K562 (cell line): Measurements from ENCODE around the gene COA7. TPM values are rescaled to one million over a fixed set of nuclear protein-coding genes. Genes with fewer than 3 reads are reported as not detected.

Source experiments
- KDM5B ChIP-seq: fragments of 200-600 bp; sonication (generic); IDR thresholded peaks from 2 replicates; pipeline ENCODE4 v1.6.1; 2012; ENCODE audit warnings: low read depth, mild to moderate bottlenecking, moderate library complexity, low read length, control low read depth, inconsistent platforms; ENCODE audit not compliant: insufficient replicate concordance
- MCM7 ChIP-seq, 2 experiments: fragments of 450-650 bp; IDR thresholded peaks; 2 replicates each; pipeline ENCODE4 v1.6.1; 2016 to 2018
- MGA ChIP-seq: fragments of 450-650 bp; IDR thresholded peaks from 2 replicates; pipeline ENCODE4 v1.6.1; 2016; ENCODE audit warnings: mild to moderate bottlenecking, moderate library complexity
- NFE2 ChIP-seq: IDR thresholded peaks from 2 replicates; pipeline ENCODE4 v1.6.1; 2014; ENCODE audit warnings: antibody characterized with exemption, low read depth
- PHB ChIP-seq: fragments of 250-450 bp; sonication (Bioruptor Pico); IDR thresholded peaks from 2 replicates; pipeline ENCODE4 v1.5.0; 2021
- PHF21A ChIP-seq: fragments of 450-650 bp; IDR thresholded peaks from 2 replicates; pipeline ENCODE4 v1.6.1; 2017; ENCODE audit warnings: low read depth, borderline replicate concordance
- ZBTB7A ChIP-seq: IDR thresholded peaks from 2 replicates; pipeline ENCODE4 v1.6.1; 2011; ENCODE audit warnings: low read depth, mild to moderate bottlenecking, low read length, moderate library complexity, borderline replicate concordance; ENCODE audit not compliant: control insufficient read depth
- ZKSCAN8 ChIP-seq: fragments of 200-800 bp; sonication (Bioruptor generic); IDR thresholded peaks from 2 replicates; pipeline ENCODE4 v1.6.1; 2016; ENCODE audit warnings: missing genetic modification characterization, missing compliant biosample characterization
- ZNF217 ChIP-seq: sonication (generic); formaldehyde crosslinking; IDR thresholded peaks from 2 replicates; pipeline ENCODE4 v1.8.0; 2022; ENCODE audit warnings: mild to moderate bottlenecking, missing genetic modification reagents
- ZNF239 ChIP-seq: fragments of 250-450 bp; sonication (Bioruptor Pico); IDR thresholded peaks from 2 replicates; pipeline ENCODE4 v1.4.0; 2020; ENCODE audit warnings: mild to moderate bottlenecking
- ZNF507 ChIP-seq: conservative IDR thresholded peaks from 2 replicates; pipeline ENCODE4 v1.6.1; 2017; ENCODE audit warnings: missing genetic modification characterization, missing compliant biosample characterization
- polyA plus RNA-seq, 8 experiments: library from polyadenylated mRNA; depleted of rRNA in 4 of 8; stranded (reverse) in 5 of 8; unstranded in 3 of 8; fragments of >200 nt; fragmentation: Nextera tagmentation in 2 of 8; fragmentation: Illumina TruSeq in 1 of 8; extraction: Ambion mirVana in 2 of 8; extraction: Trizol in 1 of 8; gene quantifications; 2 replicates each; pipeline versions ENCODE4 v1.2.1 to v1.2.3, GENCODE V29; 2011 to 2014; ENCODE audit warnings: inconsistent platforms in 1 of 8, missing spikeins in 1 of 8
- total RNA-seq, 7 experiments: library from RNA; depleted of rRNA in 6 of 7; stranded (reverse); fragments of >200 nt in 6 of 7; fragmentation: Illumina TruSeq in 2 of 7; extraction: Trizol in 2 of 7; gene quantifications; 2 replicates each; pipeline versions ENCODE4 v1.2.1 to v1.2.3, GENCODE V29; 2011 to 2021; ENCODE audit warnings: low replicate concordance in 1 of 7
- TF ChIP-seq, protein P1 (sequence below), 2 experiments: fragments of 450-650 bp; IDR thresholded peaks; 2 replicates each; pipeline ENCODE4 v1.6.1; 2018; ENCODE audit warnings: mild to moderate bottlenecking in 2 of 2, low read depth in 1 of 2; ENCODE audit not compliant: partially characterized antibody in 2 of 2

The COA7 gene
- total and polyA plus RNA-seq, 9 of the 15 experiments (the other 6 are each of a cell fraction or from before 2014, with no cell fraction given) = 19.4 to 82.8 (median 51.0) TPM

- TF ChIP-seq MGA = peak; percentile 100
- no peak; the same call in 1 of the 2 replicates for TF ChIP-seq ZBTB7A
- no peak for TF ChIP-seq ZNF239 (CRISPR knock-in tag)
- TF ChIP-seq, protein P1, sequence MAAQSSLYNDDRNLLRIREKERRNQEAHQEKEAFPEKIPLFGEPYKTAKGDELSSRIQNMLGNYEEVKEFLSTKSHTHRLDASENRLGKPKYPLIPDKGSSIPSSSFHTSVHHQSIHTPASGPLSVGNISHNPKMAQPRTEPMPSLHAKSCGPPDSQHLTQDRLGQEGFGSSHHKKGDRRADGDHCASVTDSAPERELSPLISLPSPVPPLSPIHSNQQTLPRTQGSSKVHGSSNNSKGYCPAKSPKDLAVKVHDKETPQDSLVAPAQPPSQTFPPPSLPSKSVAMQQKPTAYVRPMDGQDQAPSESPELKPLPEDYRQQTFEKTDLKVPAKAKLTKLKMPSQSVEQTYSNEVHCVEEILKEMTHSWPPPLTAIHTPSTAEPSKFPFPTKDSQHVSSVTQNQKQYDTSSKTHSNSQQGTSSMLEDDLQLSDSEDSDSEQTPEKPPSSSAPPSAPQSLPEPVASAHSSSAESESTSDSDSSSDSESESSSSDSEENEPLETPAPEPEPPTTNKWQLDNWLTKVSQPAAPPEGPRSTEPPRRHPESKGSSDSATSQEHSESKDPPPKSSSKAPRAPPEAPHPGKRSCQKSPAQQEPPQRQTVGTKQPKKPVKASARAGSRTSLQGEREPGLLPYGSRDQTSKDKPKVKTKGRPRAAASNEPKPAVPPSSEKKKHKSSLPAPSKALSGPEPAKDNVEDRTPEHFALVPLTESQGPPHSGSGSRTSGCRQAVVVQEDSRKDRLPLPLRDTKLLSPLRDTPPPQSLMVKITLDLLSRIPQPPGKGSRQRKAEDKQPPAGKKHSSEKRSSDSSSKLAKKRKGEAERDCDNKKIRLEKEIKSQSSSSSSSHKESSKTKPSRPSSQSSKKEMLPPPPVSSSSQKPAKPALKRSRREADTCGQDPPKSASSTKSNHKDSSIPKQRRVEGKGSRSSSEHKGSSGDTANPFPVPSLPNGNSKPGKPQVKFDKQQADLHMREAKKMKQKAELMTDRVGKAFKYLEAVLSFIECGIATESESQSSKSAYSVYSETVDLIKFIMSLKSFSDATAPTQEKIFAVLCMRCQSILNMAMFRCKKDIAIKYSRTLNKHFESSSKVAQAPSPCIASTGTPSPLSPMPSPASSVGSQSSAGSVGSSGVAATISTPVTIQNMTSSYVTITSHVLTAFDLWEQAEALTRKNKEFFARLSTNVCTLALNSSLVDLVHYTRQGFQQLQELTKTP (IDR thresholded peaks at IDR 0.05; ENCODE audit: low read depth in 1 of 2, partially characterized antibody in 2 of 2) = no peak
- no peak for TF ChIP-seq MCM7 (IDR thresholded peaks at IDR 0.05)
- no peak for TF ChIP-seq PHB (CRISPR knock-in tag)
- no peak for TF ChIP-seq PHF21A
- no peak for TF ChIP-seq ZNF507 (tag)
- no peak for TF ChIP-seq ZNF217 (CRISPR knock-in tag)
- TF ChIP-seq NFE2 = no peak
- no peak for TF ChIP-seq ZKSCAN8 (CRISPR knock-in tag)
- TF ChIP-seq KDM5B = no peak
These were observed 5.0 kb upstream of the COA7 start (continued) for GRCh38 chr1:52702886-52703787.
